HG02973 (cell line): ENCODE data around the gene FSHB.
"Not testable (repeated sequence)": the region's sequence is repeated elsewhere in the genome, so short reads cannot be mapped to it uniquely, and the experiment has no call there.

Source experiments
- ATAC-seq: cut with Tn5 transposase; IDR thresholded peaks from one replicate; pipeline ENCODE4 v1.9.1; 2021; ENCODE audit warnings: moderate library complexity; ENCODE audit not compliant: unreplicated experiment

FSHB gene

DNA sequence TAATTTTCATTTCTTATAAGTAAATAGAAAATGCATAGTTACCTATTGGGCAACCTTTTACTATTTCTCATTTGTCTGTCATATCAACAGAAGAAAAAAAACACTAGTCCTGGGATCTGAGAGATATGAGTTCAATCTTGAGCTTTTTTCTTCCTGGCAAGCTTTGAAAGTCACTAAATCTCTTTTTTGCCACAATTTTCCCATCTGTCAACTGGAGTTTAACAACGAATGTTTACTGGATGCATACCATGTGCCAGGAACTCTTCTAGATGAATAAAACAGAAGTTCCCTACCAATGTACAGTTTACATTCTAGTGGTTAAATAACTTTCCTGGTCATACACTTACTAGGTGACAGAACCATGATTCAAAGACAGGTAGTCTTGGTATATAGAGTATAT, 31.0 kb downstream of the FSHB start:
- no peak for ATAC-seq

DNA sequence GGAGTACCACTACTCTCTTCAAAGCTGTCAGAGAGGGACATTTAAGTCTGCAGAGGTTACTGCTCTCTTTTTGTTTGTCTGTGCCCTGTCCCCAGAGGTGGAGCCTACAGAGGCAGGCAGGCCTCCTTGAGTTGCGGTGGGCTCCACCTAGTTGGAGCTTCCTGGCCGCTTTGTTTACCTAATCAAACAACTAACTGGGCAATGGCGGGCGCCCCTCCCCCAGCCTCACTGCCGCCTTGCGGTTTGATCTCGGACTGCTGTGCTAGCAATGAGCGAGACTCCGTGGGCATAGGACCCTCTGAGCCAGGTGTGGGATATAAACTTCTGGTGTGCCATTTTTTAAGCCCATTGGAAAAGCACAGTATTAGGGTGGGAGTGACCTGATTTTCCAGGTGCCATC, 37.8 kb downstream of the FSHB start:
- not testable (repeated sequence) for ATAC-seq

DNA sequence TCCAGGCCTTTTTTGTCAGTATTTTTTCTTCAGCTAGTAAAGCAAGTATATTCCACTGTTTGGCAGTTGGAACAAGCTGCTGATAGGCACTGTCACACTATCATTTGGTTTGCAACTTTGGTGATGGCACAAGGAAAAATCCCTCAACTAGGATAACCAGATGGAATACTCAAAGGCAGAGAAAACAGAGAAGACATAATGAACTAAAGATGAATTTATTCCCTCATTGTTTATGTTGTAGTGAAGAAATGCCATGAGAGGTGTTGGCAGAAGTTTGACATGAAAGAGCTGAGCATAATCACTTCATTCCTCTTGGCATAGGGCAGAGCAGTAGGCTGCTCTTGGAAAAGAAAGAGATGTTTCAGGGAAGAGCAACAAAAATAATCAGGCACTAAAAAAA, 39.9 kb downstream of the FSHB start:
- no peak for ATAC-seq

DNA sequence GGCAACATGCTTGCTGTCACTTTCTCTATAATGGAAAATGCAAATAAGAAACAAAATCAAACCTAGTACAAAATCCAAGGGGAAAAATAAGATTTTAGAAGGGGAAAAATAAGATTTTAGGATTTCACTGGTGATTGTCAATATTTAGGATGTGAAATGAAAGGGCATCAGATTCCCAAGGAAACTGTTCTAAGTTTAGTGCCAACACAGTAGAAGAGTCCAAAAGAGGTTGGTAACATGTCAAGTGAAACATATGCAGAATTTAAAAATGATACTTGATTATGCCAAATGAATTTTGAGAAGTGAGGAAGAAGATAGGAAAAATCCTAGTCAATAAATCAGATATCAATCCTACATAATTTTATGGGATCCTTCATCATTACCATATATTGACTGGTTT, 46.4 kb downstream of the FSHB start:
- ATAC-seq = no peak

DNA sequence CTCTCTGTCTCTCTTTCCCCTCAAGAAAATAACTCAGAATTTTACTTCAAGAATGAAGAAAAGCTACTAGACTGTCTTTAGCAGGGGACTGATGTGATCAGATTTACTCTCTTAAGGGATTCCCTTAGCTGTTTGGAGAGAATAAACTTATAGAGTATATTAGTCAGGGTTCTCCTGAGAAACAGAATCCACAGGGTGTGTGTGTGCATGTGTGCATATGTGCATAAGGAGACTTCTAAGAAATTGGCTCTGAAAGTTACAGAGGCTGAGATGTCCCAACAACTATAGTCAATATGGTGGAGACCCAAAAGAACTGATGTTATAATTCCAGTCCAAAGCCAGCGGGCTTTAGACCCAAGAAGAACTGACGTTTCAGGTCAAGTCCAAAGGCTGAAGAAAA, 49.0 kb downstream of the FSHB start:
- ATAC-seq = no peak

DNA sequence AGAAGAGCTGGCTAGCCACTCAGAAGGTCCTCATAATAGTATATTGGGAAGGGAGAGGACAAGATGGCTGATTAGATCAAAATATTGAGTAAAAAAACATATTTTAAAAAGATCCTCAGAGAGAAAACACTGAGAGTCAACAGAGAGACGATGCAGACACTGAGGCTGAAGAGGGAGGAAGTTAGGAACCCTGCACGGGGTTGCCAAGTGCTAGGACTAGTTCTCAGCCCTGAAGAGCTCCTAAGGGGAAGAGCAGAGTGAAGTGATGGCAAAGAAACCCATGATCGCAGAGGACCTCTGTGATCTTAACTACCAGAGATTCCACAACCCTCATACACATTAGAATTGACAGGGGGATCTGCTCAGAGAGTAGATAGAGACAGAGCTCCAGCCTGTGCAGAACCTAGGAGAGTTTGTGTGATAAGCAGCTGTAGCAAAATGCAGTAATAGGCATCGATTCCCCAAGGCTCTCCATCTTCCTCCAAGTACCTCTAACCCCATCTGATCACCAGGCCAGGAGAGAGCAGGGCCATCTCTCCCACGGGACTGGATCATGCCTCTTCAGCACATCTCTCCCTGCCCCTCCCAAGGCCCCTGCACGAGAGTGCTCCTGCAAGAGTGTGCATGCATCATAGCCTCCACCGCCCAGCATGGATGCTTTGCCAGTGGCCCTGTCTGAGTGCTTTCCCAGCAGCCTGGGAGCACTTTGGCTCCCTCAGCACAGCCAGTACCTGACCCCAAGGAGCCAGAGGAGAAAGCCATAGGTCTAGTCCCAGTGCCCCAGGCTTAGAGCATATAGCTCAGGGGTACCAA, 50.9 kb downstream of the FSHB start:
- ATAC-seq = peak; percentile 26

DNA sequence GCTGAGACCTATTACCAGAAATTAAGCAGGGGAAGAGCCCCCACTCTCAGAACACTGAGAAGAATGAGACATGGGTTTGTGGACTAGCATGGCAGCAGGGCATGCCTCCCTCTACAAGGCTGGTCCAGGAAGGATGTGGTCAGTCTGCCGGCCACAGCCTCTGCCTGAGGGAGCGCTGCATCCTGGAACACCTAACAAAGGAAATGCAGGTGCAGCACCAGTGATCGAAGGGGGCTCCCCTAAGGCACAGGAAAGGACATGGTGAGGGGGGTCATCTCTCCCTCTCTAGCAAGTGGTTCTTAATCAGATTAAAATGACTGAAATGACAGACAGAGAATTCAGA, 51.4 kb downstream of the FSHB start:
- peak; percentile 77 for ATAC-seq
